ENCODE results near the gene HDAC4. TPM values are rescaled to one million over a fixed set of nuclear protein-coding genes. Genes with fewer than 3 reads are reported as not detected.

Gene HDAC4
- total and polyA plus RNA-seq, 2 experiments from 2014 or later = 8.1 to 41.8 TPM

DNA sequence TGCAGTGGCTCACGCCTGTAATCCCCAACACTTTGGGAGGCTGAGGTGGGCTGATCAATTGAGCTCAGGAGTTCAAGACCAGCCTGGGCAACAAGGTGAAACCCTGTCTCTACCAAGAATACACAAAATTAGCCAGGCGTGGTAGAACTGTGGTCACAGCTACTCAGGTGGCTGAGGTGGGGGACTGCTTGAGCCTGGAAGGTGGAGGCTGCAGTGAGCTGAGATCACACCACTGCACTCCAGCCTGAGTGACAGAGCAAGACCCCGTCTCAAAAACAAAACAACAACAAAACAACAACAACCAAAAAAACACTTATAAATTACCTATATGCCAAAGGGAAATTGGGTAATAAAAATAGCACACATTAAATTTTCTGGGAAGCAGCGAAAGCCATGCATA is 141.6 kb downstream of the HDAC4 start:
- peaks cover 45% of the 10 kb centered on the region for H3K4me1 Mint-ChIP-seq
- Histone ChIP-seq H3K4me2 (no peak overlapping the region), H3K27ac (ENCODE audit: low read depth) (no peak overlapping the region), H3K9me2 (ENCODE audit: insufficient read depth) (no peaks in the 10 kb centered on the region), H3K4me3 (no peak overlapping the region), H4K20me1 (replicated peaks; ENCODE audit: insufficient read depth) (peaks cover 16% of the 10 kb centered on the region), H3F3A (replicated peaks; ENCODE audit: low read depth) (no peaks in the 10 kb centered on the region), H3K79me2 (replicated peaks; ENCODE audit: insufficient read depth) (peaks cover 95% of the 10 kb centered on the region), H3K27me3 (ENCODE audit: insufficient read depth) (no peaks in the 10 kb centered on the region), H2AFZ (no peak overlapping the region), H3K4me1 (ENCODE audit: insufficient read depth) (peaks cover 13% of the 10 kb centered on the region; the same call in 1 of the 2 replicates), H3K36me3 (ENCODE audit: insufficient read depth) (peaks cover 3% of the 10 kb centered on the region; the same call in 1 of the 2 replicates)
- no peak overlapping the region for H3K27ac Mint-ChIP-seq
- H3K36me3 Mint-ChIP-seq (ENCODE audit: low read depth) = peaks cover 23% of the 10 kb centered on the region
- DNase-seq (ENCODE audit: low spot score) = no peak
- peaks cover 21% of the 10 kb centered on the region for H3K9me3 Mint-ChIP-seq
- ATAC-seq = no peak
- H3K4me3 Mint-ChIP-seq = no peak overlapping the region
- peaks cover 11% of the 10 kb centered on the region for H3K27me3 Mint-ChIP-seq (ENCODE audit: insufficient read depth, low read depth, poor library complexity)
- TF ChIP-seq EZH2phosphoT487 (IDR thresholded peaks at IDR 0.05; ENCODE audit: unreplicated experiment) (no peak), STAT1 (IDR thresholded peaks at IDR 0.05; ENCODE audit: unreplicated experiment) (no peak), POLR2AphosphoS5 (IDR thresholded peaks at IDR 0.05; ENCODE audit: low read depth) (no peak), JUNB (IDR thresholded peaks at IDR 0.05; ENCODE audit: unreplicated experiment) (no peak), ZNF114 (CRISPR knock-in tag; IDR thresholded peaks at IDR 0.05) (no peak), CTCF (conservative IDR thresholded peaks at IDR 0.05; ENCODE audit: low read depth in 2 of 2) (no peak), CREB1 (CRISPR knock-in tag; IDR thresholded peaks at IDR 0.05; ENCODE audit: low read depth) (no peak), REST (IDR thresholded peaks at IDR 0.05; ENCODE audit: unreplicated experiment) (no peak), ZNF331 (CRISPR knock-in tag; IDR thresholded peaks at IDR 0.05; ENCODE audit: low read depth) (no peak), EZH2 (IDR thresholded peaks at IDR 0.05; ENCODE audit: low read depth, unreplicated experiment) (no peak), NANOG (IDR thresholded peaks at IDR 0.05; ENCODE audit: borderline replicate concordance) (no peak)
- TF ChIP-seq, protein P1, sequence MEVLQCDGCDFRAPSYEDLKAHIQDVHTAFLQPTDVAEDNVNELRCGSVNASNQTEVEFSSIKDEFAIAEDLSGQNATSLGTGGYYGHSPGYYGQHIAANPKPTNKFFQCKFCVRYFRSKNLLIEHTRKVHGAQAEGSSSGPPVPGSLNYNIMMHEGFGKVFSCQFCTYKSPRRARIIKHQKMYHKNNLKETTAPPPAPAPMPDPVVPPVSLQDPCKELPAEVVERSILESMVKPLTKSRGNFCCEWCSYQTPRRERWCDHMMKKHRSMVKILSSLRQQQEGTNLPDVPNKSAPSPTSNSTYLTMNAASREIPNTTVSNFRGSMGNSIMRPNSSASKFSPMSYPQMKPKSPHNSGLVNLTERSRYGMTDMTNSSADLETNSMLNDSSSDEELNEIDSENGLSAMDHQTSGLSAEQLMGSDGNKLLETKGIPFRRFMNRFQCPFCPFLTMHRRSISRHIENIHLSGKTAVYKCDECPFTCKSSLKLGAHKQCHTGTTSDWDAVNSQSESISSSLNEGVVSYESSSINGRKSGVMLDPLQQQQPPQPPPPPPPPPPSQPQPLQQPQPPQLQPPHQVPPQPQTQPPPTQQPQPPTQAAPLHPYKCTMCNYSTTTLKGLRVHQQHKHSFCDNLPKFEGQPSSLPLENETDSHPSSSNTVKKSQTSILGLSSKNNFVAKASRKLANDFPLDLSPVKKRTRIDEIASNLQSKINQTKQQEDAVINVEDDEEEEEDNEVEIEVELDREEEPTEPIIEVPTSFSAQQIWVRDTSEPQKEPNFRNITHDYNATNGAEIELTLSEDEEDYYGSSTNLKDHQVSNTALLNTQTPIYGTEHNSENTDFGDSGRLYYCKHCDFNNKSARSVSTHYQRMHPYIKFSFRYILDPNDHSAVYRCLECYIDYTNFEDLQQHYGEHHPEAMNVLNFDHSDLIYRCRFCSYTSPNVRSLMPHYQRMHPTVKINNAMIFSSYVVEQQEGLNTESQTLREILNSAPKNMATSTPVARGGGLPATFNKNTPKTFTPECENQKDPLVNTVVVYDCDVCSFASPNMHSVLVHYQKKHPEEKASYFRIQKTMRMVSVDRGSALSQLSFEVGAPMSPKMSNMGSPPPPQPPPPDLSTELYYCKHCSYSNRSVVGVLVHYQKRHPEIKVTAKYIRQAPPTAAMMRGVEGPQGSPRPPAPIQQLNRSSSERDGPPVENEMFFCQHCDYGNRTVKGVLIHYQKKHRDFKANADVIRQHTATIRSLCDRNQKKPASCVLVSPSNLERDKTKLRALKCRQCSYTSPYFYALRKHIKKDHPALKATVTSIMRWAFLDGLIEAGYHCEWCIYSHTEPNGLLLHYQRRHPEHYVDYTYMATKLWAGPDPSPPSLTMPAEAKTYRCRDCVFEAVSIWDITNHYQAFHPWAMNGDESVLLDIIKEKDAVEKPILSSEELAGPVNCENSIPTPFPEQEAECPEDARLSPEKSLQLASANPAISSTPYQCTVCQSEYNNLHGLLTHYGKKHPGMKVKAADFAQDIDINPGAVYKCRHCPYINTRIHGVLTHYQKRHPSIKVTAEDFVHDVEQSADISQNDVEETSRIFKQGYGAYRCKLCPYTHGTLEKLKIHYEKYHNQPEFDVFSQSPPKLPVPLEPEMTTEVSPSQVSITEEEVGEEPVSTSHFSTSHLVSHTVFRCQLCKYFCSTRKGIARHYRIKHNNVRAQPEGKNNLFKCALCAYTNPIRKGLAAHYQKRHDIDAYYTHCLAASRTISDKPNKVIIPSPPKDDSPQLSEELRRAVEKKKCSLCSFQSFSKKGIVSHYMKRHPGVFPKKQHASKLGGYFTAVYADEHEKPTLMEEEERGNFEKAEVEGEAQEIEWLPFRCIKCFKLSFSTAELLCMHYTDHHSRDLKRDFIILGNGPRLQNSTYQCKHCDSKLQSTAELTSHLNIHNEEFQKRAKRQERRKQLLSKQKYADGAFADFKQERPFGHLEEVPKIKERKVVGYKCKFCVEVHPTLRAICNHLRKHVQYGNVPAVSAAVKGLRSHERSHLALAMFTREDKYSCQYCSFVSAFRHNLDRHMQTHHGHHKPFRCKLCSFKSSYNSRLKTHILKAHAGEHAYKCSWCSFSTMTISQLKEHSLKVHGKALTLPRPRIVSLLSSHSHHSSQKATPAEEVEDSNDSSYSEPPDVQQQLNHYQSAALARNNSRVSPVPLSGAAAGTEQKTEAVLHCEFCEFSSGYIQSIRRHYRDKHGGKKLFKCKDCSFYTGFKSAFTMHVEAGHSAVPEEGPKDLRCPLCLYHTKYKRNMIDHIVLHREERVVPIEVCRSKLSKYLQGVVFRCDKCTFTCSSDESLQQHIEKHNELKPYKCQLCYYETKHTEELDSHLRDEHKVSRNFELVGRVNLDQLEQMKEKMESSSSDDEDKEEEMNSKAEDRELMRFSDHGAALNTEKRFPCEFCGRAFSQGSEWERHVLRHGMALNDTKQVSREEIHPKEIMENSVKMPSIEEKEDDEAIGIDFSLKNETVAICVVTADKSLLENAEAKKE (CRISPR knock-in tag; IDR thresholded peaks at IDR 0.05) = no peak
- TF ChIP-seq, protein P2, sequence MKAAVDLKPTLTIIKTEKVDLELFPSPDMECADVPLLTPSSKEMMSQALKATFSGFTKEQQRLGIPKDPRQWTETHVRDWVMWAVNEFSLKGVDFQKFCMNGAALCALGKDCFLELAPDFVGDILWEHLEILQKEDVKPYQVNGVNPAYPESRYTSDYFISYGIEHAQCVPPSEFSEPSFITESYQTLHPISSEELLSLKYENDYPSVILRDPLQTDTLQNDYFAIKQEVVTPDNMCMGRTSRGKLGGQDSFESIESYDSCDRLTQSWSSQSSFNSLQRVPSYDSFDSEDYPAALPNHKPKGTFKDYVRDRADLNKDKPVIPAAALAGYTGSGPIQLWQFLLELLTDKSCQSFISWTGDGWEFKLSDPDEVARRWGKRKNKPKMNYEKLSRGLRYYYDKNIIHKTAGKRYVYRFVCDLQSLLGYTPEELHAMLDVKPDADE (IDR thresholded peaks at IDR 0.05) = no peak

Data from GM23338 (cell line).